ENCODE results near the gene KIFBP. TPM values are rescaled to one million over a fixed set of nuclear protein-coding genes. Genes with fewer than 3 reads are reported as not detected.

The KIFBP gene
- total and polyA plus RNA-seq, 2 experiments from 2014 or later = 33.8 to 40.5 TPM

DNA sequence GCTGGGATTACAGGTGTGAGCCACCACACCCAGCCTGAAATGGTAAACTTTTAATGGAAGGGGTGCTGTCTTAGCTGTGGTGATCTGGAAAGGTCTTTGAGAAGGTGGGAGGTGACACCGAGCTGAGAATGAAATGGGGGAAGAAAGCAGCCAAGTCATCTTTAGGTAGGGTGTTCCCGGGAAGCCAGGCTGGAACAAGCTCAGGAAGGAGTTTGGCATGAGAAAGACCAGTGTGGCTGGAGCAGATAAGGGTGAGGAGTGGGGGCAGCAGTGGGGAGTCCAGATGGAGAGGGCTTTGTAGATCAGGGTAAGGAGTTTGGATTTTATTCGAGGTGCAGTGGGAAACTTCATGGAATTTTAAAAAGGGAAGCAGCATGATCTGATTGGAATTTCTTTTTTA, 30.0 kb downstream of the KIFBP start:
- 78% methylated on average over 3 of the region's 3 CpGs for WGBS (ENCODE audit: low lambda C conversion rate, missing lambda C conversion rate)
- TF ChIP-seq, protein P1, sequence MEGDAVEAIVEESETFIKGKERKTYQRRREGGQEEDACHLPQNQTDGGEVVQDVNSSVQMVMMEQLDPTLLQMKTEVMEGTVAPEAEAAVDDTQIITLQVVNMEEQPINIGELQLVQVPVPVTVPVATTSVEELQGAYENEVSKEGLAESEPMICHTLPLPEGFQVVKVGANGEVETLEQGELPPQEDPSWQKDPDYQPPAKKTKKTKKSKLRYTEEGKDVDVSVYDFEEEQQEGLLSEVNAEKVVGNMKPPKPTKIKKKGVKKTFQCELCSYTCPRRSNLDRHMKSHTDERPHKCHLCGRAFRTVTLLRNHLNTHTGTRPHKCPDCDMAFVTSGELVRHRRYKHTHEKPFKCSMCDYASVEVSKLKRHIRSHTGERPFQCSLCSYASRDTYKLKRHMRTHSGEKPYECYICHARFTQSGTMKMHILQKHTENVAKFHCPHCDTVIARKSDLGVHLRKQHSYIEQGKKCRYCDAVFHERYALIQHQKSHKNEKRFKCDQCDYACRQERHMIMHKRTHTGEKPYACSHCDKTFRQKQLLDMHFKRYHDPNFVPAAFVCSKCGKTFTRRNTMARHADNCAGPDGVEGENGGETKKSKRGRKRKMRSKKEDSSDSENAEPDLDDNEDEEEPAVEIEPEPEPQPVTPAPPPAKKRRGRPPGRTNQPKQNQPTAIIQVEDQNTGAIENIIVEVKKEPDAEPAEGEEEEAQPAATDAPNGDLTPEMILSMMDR (IDR thresholded peaks at IDR 0.05; ENCODE audit: poor library complexity) = no peak
- TF ChIP-seq EZH2phosphoT487 (IDR thresholded peaks at IDR 0.05; ENCODE audit: low read depth, severe bottlenecking, unreplicated experiment) = no peak
- TF ChIP-seq EZH2 (IDR thresholded peaks at IDR 0.05; ENCODE audit: borderline replicate concordance) = no peak
- Histone ChIP-seq H3K27me3 (no peaks in the 10 kb centered on the region), H3K4me1 (ENCODE audit: insufficient read depth) (no peaks in the 10 kb centered on the region), H3K9me2 (replicated peaks; ENCODE audit: insufficient read depth) (no peaks in the 10 kb centered on the region), H3K9me3 (ENCODE audit: low read depth) (no peaks in the 10 kb centered on the region), H4K20me1 (ENCODE audit: insufficient read depth, poor library complexity, severe bottlenecking) (no peaks in the 10 kb centered on the region), H2AFZ (no peak overlapping the region), H3K79me2 (no peaks in the 10 kb centered on the region), H3K4me2 (peak overlapping the region; percentile 46), H3K4me3 (no peak overlapping the region), H3K36me3 (replicated peaks; ENCODE audit: insufficient read depth, low read depth) (no peaks in the 10 kb centered on the region), H3K27ac (no peak overlapping the region)
- no peak for DNase-seq (ENCODE audit: low spot score)

- H3K79me2 ChIP-seq = no peaks in the 10 kb centered on the region
- over 99% methylated on average over 19 of the region's 19 CpGs for whole genome bisulfite sequencing (ENCODE audit: low lambda C conversion rate, missing lambda C conversion rate)
- H3K4me3 ChIP-seq = no peak overlapping the region
- no peak for DNase-seq (ENCODE audit: low spot score)
- no peaks in the 10 kb centered on the region for H3K4me1 ChIP-seq (ENCODE audit: insufficient read depth)
- no peak overlapping the region for H3K27ac ChIP-seq
- H3K9me2 ChIP-seq (replicated peaks; ENCODE audit: insufficient read depth) = no peaks in the 10 kb centered on the region
- TF ChIP-seq EZH2phosphoT487 (IDR thresholded peaks at IDR 0.05; ENCODE audit: low read depth, severe bottlenecking, unreplicated experiment) (no peak), EZH2 (IDR thresholded peaks at IDR 0.05; ENCODE audit: borderline replicate concordance) (no peak)
- TF ChIP-seq, protein P1 (IDR thresholded peaks at IDR 0.05; ENCODE audit: poor library complexity) = no peak
- H4K20me1 ChIP-seq (ENCODE audit: insufficient read depth, poor library complexity, severe bottlenecking) = no peaks in the 10 kb centered on the region
- H3K36me3 ChIP-seq (replicated peaks; ENCODE audit: insufficient read depth, low read depth) = no peaks in the 10 kb centered on the region
- no peaks in the 10 kb centered on the region for H3K9me3 ChIP-seq (ENCODE audit: low read depth)
- H3K4me2 ChIP-seq = no peak overlapping the region
- H3K27me3 ChIP-seq = peaks cover 3% of the 10 kb centered on the region
- H2AFZ ChIP-seq = no peak overlapping the region
Observed at GRCh38 chr10:69022611-69023010, 34.0 kb downstream of the KIFBP start.

DNA sequence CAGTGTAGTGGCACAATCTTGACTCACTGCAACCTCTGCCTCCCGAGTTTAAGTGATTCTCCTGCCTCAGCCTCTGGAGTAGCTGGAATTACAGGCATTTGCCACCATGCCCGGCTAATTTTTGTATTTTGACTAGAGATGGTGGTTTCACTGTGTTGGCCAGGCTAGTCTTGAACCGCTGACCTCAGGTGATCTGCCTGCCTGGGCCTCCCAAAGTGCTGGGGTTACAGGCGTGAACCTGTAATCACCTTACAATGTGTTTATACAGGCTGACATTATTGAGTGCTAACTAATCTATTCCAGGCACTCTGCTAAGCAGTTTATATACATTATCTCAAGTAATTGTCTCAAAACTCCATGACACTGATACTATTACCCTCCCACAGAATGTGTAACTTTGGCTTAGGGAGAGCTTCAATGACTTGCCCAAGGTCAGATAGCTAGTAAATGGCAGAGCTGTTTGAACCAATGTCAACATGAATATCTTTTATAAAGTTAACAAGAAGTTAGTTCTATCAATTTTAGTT, 36.8 kb downstream of the KIFBP start:
- DNase-seq (ENCODE audit: low spot score) = no peak
- TF ChIP-seq, protein P1 (IDR thresholded peaks at IDR 0.05; ENCODE audit: poor library complexity) = no peak
- TF ChIP-seq EZH2phosphoT487 (IDR thresholded peaks at IDR 0.05; ENCODE audit: low read depth, severe bottlenecking, unreplicated experiment) (peak; percentile 88), EZH2 (IDR thresholded peaks at IDR 0.05; ENCODE audit: borderline replicate concordance) (no peak)

More for the DNA sequence above, 36.8 kb downstream of the KIFBP start:
- peaks cover 3% of the 10 kb centered on the region for H3K27me3 ChIP-seq
- H3K9me3 ChIP-seq (ENCODE audit: low read depth) = no peaks in the 10 kb centered on the region
- no peak overlapping the region for H3K4me3 ChIP-seq
- 53% methylated on average over 4 of the region's 4 CpGs for WGBS (ENCODE audit: low lambda C conversion rate, missing lambda C conversion rate)
- H3K9me2 ChIP-seq (replicated peaks; ENCODE audit: insufficient read depth) = no peaks in the 10 kb centered on the region
- no peak overlapping the region for H2AFZ ChIP-seq
- H3K4me1 ChIP-seq (ENCODE audit: insufficient read depth) = no peaks in the 10 kb centered on the region
- H4K20me1 ChIP-seq (ENCODE audit: insufficient read depth, poor library complexity, severe bottlenecking) = no peaks in the 10 kb centered on the region
- no peaks in the 10 kb centered on the region for H3K36me3 ChIP-seq (replicated peaks; ENCODE audit: insufficient read depth, low read depth)
- H3K27ac ChIP-seq = no peak overlapping the region
- no peaks in the 10 kb centered on the region for H3K79me2 ChIP-seq
- no peak overlapping the region for H3K4me2 ChIP-seq
